ENCODE data around the gene TRMU.
A peak's percentile ranks its signal among the peaks of the same experiment; 100 is the strongest.

Gene TRMU

GRCh38 chr22:46292732-46293131 lies 42.8 kb upstream of the TRMU start:
- H3K4me3 ChIP-seq (ENCODE audit: low read depth in 1 of 2, low read length in 2 of 2), result no peak overlapping the region
- H3K4me1 ChIP-seq (ENCODE audit: control insufficient read depth in 1 of 2, insufficient read depth in 2 of 2, low read length in 2 of 2), result peaks cover 3 to 18% of the 10 kb centered on the region in 2 donors
- H3K36me3 ChIP-seq (ENCODE audit: control insufficient read depth in 1 of 2, insufficient read depth in 2 of 2, low read length in 2 of 2), result peaks cover 11 to 45% of the 10 kb centered on the region in 2 donors
- H3K27me3 ChIP-seq (ENCODE audit: low read depth, low read length), result no peaks in the 10 kb centered on the region
- no peak overlapping the region for H3K27ac ChIP-seq (ENCODE audit: low read length)
- no peaks in the 10 kb centered on the region for H3K9me3 ChIP-seq (ENCODE audit: control insufficient read depth in 1 of 2, low read length in 2 of 2)

DNA sequence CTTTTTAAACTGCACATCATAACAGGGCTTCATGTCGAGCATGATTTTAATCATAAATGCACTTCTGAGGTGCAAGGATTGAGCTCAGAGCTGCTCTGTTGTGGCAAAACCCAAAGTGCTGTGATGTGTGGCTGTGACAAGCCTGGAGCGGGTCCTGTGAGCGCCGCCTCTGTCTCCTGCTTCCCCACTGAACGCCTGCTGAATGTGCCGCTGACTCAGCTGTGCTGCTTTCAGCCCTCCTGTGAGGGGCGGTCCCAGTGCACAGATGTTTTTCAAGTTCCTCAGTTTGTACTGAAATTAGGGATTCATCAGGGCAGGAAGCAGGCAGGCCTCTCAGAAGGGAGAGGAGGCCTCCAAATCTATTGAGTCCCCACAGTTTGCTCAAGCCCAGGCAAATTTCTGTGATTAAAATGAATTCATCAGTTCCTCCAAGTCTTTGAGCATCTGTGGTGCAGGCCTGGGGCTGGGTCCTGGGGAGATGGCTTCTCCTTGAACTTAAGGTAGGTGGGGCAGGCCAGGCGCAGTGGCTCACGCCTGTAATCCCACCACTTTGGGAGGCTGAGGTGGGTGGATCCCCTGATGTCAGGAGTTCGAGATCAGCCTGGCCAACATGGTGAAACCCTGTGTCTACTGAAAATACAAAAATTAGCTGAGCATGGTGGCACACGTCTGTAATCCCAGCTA lies 41.8 kb upstream of the TRMU start:
- Histone ChIP-seq H3K4me3 (ENCODE audit: low read depth in 1 of 2, low read length in 2 of 2) (no peak overlapping the region), H3K36me3 (ENCODE audit: control insufficient read depth in 1 of 2, insufficient read depth in 2 of 2, low read length in 2 of 2) (peaks cover 11 to 39% of the 10 kb centered on the region in 2 donors), H3K27ac (ENCODE audit: low read length) (no peak overlapping the region), H3K27me3 (ENCODE audit: low read depth, low read length) (no peaks in the 10 kb centered on the region), H3K4me1 (ENCODE audit: control insufficient read depth in 1 of 2, insufficient read depth in 2 of 2, low read length in 2 of 2) (peaks cover 3 to 18% of the 10 kb centered on the region in 2 donors), H3K9me3 (ENCODE audit: control insufficient read depth in 1 of 2, low read length in 2 of 2) (no peaks in the 10 kb centered on the region)

GRCh38 chr22:46294784-46295183 lies 40.7 kb upstream of the TRMU start:
- Histone ChIP-seq H3K4me3 (ENCODE audit: low read depth in 1 of 2, low read length in 2 of 2) (no peak overlapping the region), H3K9me3 (ENCODE audit: control insufficient read depth in 1 of 2, low read length in 2 of 2) (no peaks in the 10 kb centered on the region), H3K27me3 (ENCODE audit: low read depth, low read length) (no peaks in the 10 kb centered on the region), H3K36me3 (ENCODE audit: control insufficient read depth in 1 of 2, insufficient read depth in 2 of 2, low read length in 2 of 2) (peaks cover 11 to 29% of the 10 kb centered on the region in 2 donors), H3K4me1 (ENCODE audit: control insufficient read depth in 1 of 2, insufficient read depth in 2 of 2, low read length in 2 of 2) (peaks cover 3 to 18% of the 10 kb centered on the region in 2 donors), H3K27ac (ENCODE audit: low read length) (no peak overlapping the region)

GRCh38 chr22:46295277-46295971 lies 40.1 kb upstream of the TRMU start:
- no peaks in the 10 kb centered on the region for H3K27me3 ChIP-seq (ENCODE audit: low read depth, low read length)
- peak overlapping the region; percentile 90 for H3K27ac ChIP-seq (ENCODE audit: low read length)
- H3K36me3 ChIP-seq (ENCODE audit: control insufficient read depth in 1 of 2, insufficient read depth in 2 of 2, low read length in 2 of 2), result peaks cover 11 to 28% of the 10 kb centered on the region in 2 donors
- peaks cover 3 to 18% of the 10 kb centered on the region in 2 donors for H3K4me1 ChIP-seq (ENCODE audit: control insufficient read depth in 1 of 2, insufficient read depth in 2 of 2, low read length in 2 of 2)
- no peaks in the 10 kb centered on the region for H3K9me3 ChIP-seq (ENCODE audit: control insufficient read depth in 1 of 2, low read length in 2 of 2)
- peak overlapping the region; percentile 74 to 77 for H3K4me3 ChIP-seq (ENCODE audit: low read depth in 1 of 2, low read length in 2 of 2)

GRCh38 chr22:46296257-46297150 lies 39.0 kb upstream of the TRMU start, which contains the start of gene GTSE1:
Gene GTSE1 (plus strand): TSS chr22:46296870. CDS start chr22:46297401, 531 bp downstream.
- Histone ChIP-seq H3K4me1 (ENCODE audit: control insufficient read depth in 1 of 2, insufficient read depth in 2 of 2, low read length in 2 of 2) (peaks cover 3 to 18% of the 10 kb centered on the region in 2 donors), H3K4me3 (ENCODE audit: low read depth in 1 of 2, low read length in 2 of 2) (peak within 1 kb of the TSS; percentile 74 to 77), H3K27ac (ENCODE audit: low read length) (peak within 1 kb of the TSS; percentile 90), H3K9me3 (ENCODE audit: control insufficient read depth in 1 of 2, low read length in 2 of 2) (no peaks in the 10 kb centered on the region), H3K27me3 (ENCODE audit: low read depth, low read length) (no peaks in the 10 kb centered on the region), H3K36me3 (ENCODE audit: control insufficient read depth in 1 of 2, insufficient read depth in 2 of 2, low read length in 2 of 2) (peaks cover 11 to 19% of the 10 kb centered on the region in 2 donors)

- Histone ChIP-seq H3K27me3 (ENCODE audit: low read depth, low read length) (no peaks in the 10 kb centered on the region), H3K27ac (ENCODE audit: low read length) (no peak overlapping the region), H3K9me3 (ENCODE audit: control insufficient read depth in 1 of 2, low read length in 2 of 2) (no peaks in the 10 kb centered on the region)
Measured at GRCh38 chr22:46297151-46297812, 38.2 kb upstream of the TRMU start.

DNA sequence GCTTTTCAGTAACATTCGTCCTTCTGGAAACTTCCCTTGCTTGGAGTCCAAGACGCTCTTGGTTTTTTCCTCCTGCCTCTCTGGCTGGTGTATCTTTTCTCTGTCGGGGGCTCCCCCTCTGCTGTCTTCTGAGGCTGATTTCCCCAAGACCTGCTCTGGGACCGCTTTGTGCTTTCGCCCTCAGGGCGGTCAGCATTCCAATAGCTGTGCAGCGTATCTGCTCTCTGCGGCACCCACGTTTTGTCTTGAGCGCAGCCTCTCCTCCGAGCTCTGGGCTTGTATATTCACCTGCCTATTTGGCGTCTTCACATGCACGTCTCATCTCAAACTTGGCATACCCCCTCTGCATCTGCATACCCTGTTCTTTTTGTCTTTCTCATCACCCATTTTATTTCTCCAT lies 36.4 kb upstream of the TRMU start:
- Histone ChIP-seq H3K27ac (ENCODE audit: low read length) (no peak overlapping the region), H3K36me3 (ENCODE audit: control insufficient read depth in 1 of 2, insufficient read depth in 2 of 2, low read length in 2 of 2) (no peaks in the 10 kb centered on the region), H3K4me3 (ENCODE audit: low read depth in 1 of 2, low read length in 2 of 2) (no peak overlapping the region), H3K9me3 (ENCODE audit: control insufficient read depth in 1 of 2, low read length in 2 of 2) (no peaks in the 10 kb centered on the region), H3K4me1 (ENCODE audit: control insufficient read depth in 1 of 2, insufficient read depth in 2 of 2, low read length in 2 of 2) (peaks cover 3 to 18% of the 10 kb centered on the region in 2 donors), H3K27me3 (ENCODE audit: low read depth, low read length) (no peaks in the 10 kb centered on the region)

More at GRCh38 chr22:46297151-46297812, 38.2 kb upstream of the TRMU start:
- peak overlapping the region; percentile 74 to 77 for H3K4me3 ChIP-seq (ENCODE audit: low read depth in 1 of 2, low read length in 2 of 2)
- H3K4me1 ChIP-seq (ENCODE audit: control insufficient read depth in 1 of 2, insufficient read depth in 2 of 2, low read length in 2 of 2), result peaks cover 3 to 18% of the 10 kb centered on the region in 2 donors
- peaks cover 9 to 12% of the 10 kb centered on the region in 2 donors for H3K36me3 ChIP-seq (ENCODE audit: control insufficient read depth in 1 of 2, insufficient read depth in 2 of 2, low read length in 2 of 2)

DNA sequence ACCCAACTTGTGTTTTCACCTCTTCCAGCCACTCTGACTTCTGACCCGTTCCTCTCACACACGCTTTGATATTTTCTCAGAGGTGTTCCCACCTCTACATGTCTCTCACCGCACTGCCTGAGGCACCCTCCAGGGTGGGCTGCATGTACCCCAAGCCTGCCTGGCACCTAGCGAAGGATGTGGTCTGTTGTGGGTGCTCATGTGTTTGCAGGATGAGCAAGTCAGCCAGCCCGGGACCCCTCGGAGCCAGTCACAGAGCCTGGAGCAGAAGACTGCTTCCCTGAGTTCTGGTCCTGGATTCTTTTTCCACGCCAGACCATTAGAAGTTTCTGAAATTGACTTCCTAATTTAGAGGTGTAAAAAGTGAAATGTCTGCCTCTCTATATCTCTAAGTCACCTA lies 35.0 kb upstream of the TRMU start:
- peaks cover 3 to 16% of the 10 kb centered on the region in 2 donors for H3K4me1 ChIP-seq (ENCODE audit: control insufficient read depth in 1 of 2, insufficient read depth in 2 of 2, low read length in 2 of 2)
- H3K9me3 ChIP-seq (ENCODE audit: control insufficient read depth in 1 of 2, low read length in 2 of 2), result no peaks in the 10 kb centered on the region
- H3K36me3 ChIP-seq (ENCODE audit: control insufficient read depth in 1 of 2, insufficient read depth in 2 of 2, low read length in 2 of 2), result no peaks in the 10 kb centered on the region
- no peaks in the 10 kb centered on the region for H3K27me3 ChIP-seq (ENCODE audit: low read depth, low read length)
- H3K4me3 ChIP-seq (ENCODE audit: low read depth in 1 of 2, low read length in 2 of 2), result no peak overlapping the region
- no peak overlapping the region for H3K27ac ChIP-seq (ENCODE audit: low read length)

GRCh38 chr22:46303347-46303965 lies 32.1 kb upstream of the TRMU start:
- Histone ChIP-seq H3K4me1 (ENCODE audit: control insufficient read depth in 1 of 2, insufficient read depth in 2 of 2, low read length in 2 of 2) (no peaks in the 10 kb centered on the region), H3K9me3 (ENCODE audit: control insufficient read depth in 1 of 2, low read length in 2 of 2) (no peaks in the 10 kb centered on the region), H3K27ac (ENCODE audit: low read length) (no peak overlapping the region), H3K27me3 (ENCODE audit: low read depth, low read length) (no peaks in the 10 kb centered on the region), H3K4me3 (ENCODE audit: low read depth in 1 of 2, low read length in 2 of 2) (no peak overlapping the region), H3K36me3 (ENCODE audit: control insufficient read depth in 1 of 2, insufficient read depth in 2 of 2, low read length in 2 of 2) (no peaks in the 10 kb centered on the region)

DNA sequence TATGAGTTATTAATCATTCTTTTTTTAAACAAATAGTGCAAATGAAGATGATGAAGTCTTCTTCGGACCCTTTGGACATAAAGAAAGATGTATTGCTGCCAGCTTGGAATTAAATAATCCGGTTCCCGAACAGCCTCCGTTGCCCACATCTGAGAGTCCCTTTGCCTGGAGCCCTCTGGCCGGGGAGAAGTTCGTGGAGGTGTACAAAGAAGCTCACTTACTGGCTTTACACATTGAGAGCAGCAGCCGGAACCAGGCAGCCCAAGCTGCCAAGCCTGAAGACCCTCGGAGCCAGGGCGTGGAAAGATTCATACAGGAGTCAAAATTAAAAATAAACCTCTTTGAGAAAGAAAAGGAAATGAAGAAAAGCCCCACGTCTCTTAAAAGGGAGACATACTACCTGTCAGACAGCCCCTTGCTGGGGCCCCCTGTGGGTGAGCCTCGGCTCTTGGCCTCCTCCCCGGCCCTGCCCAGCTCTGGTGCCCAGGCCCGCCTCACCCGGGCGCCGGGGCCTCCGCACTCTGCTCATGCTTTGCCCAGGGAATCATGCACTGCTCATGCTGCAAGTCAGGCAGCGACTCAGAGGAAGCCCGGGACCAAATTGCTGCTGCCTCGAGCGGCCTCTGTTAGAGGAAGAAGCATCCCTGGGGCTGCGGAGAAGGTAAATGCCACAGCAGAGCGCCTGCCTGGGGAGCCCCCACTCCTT lies 27.1 kb upstream of the TRMU start:
- H3K36me3 ChIP-seq (ENCODE audit: control insufficient read depth in 1 of 2, insufficient read depth in 2 of 2, low read length in 2 of 2), result no peaks in the 10 kb centered on the region

More for the DNA sequence above, 27.1 kb upstream of the TRMU start:
- Histone ChIP-seq H3K4me3 (ENCODE audit: low read depth in 1 of 2, low read length in 2 of 2) (no peak overlapping the region), H3K27ac (ENCODE audit: low read length) (no peak overlapping the region), H3K27me3 (ENCODE audit: low read depth, low read length) (no peaks in the 10 kb centered on the region), H3K9me3 (ENCODE audit: control insufficient read depth in 1 of 2, low read length in 2 of 2) (no peaks in the 10 kb centered on the region), H3K4me1 (ENCODE audit: control insufficient read depth in 1 of 2, insufficient read depth in 2 of 2, low read length in 2 of 2) (no peaks in the 10 kb centered on the region)

Measured in muscle layer of duodenum (tissue), 2 donors.